Measurements from ENCODE around the gene MEF2A. TPM values are rescaled to one million over a fixed set of nuclear protein-coding genes. Genes with fewer than 3 reads are reported as not detected.

The MEF2A gene
- total RNA-seq, 1 donor from 2014 or later: 88.3 TPM

DNA sequence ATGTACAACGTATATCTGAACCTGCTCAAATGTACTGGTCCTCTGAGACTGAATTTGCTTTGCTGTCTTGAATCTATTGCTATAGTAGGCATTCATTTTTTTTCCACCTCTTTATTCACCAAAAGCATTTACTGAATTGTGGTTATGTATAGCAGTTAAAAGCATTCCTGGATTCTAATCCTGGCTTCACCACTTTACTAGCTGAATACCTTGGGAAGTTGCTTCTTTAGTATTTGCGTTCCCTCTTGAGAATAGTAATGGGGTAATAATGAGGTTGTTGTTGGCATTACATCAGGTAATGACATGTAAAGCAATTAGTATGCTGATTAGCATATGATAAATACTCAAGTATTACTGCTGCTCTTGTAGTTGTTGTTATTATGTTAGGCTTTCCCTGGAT is 29.1 kb downstream of the MEF2A start:
- Mint-ChIP-seq H3K36me3 (ENCODE audit: low read depth) (peaks cover 49% of the 10 kb centered on the region), H3K4me1 (peaks cover 55% of the 10 kb centered on the region), H3K27ac (no peak overlapping the region)

GRCh38 chr15:99598296-99598695 is 32.5 kb downstream of the MEF2A start:
- ChIA-PET CTCF (no interaction called here), POLR2A (no interaction called here)
- H3K27ac Mint-ChIP-seq: no peak overlapping the region
- H3K4me3 Mint-ChIP-seq: no peak overlapping the region
- TF ChIP-seq, protein P1, sequence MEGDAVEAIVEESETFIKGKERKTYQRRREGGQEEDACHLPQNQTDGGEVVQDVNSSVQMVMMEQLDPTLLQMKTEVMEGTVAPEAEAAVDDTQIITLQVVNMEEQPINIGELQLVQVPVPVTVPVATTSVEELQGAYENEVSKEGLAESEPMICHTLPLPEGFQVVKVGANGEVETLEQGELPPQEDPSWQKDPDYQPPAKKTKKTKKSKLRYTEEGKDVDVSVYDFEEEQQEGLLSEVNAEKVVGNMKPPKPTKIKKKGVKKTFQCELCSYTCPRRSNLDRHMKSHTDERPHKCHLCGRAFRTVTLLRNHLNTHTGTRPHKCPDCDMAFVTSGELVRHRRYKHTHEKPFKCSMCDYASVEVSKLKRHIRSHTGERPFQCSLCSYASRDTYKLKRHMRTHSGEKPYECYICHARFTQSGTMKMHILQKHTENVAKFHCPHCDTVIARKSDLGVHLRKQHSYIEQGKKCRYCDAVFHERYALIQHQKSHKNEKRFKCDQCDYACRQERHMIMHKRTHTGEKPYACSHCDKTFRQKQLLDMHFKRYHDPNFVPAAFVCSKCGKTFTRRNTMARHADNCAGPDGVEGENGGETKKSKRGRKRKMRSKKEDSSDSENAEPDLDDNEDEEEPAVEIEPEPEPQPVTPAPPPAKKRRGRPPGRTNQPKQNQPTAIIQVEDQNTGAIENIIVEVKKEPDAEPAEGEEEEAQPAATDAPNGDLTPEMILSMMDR (IDR thresholded peaks at IDR 0.05): no peak
- no peak for DNase-seq
- intact Hi-C loops (cut with micrococcal nuclease): no loop called here
- no peaks in the 10 kb centered on the region for H3K27me3 Mint-ChIP-seq
- H3K9me3 Mint-ChIP-seq: peaks cover 9% of the 10 kb centered on the region
- H3K36me3 Mint-ChIP-seq (ENCODE audit: low read depth): peaks cover 69% of the 10 kb centered on the region
- peaks cover 54% of the 10 kb centered on the region for H3K4me1 Mint-ChIP-seq
- ATAC-seq (ENCODE audit: low read depth): no peak

More for the DNA sequence above, 29.1 kb downstream of the MEF2A start:
- TF ChIP-seq, protein P1 (IDR thresholded peaks at IDR 0.05): no peak
- no peak for ATAC-seq (ENCODE audit: low read depth)
- ChIA-PET POLR2A (no interaction called here), CTCF (interaction anchor here (1.0 kb wide), 1 partner anchor 109 kb away, joined by 3 read pairs; no protein-coding TSS in a partner anchor)
- Mint-ChIP-seq H3K27me3 (no peaks in the 10 kb centered on the region), H3K4me3 (no peak overlapping the region), H3K9me3 (peaks cover 5% of the 10 kb centered on the region)
- DNase-seq: no peak
- intact Hi-C loops (cut with micrococcal nuclease): loop anchor here (5.0 kb wide), 1 partner anchor 32 kb away; no protein-coding TSS in a partner anchor

- H3K9me3 Mint-ChIP-seq: peaks cover 4% of the 10 kb centered on the region
- TF ChIP-seq, protein P1 (IDR thresholded peaks at IDR 0.05): no peak
- ATAC-seq (ENCODE audit: low read depth) (no peak), DNase-seq (no peak)
- no peaks in the 10 kb centered on the region for H3K27me3 Mint-ChIP-seq
- H3K27ac Mint-ChIP-seq: peak overlapping the region; percentile 52
- peaks cover 70% of the 10 kb centered on the region for H3K36me3 Mint-ChIP-seq (ENCODE audit: low read depth)
- ChIA-PET POLR2A (interaction anchor here (0.6 kb wide), 1 partner anchor 9 kb away, joined by 3 read pairs; no protein-coding TSS in a partner anchor), CTCF (no interaction called here)
- H3K4me1 Mint-ChIP-seq: peaks cover 79% of the 10 kb centered on the region
- no peak overlapping the region for H3K4me3 Mint-ChIP-seq
- intact Hi-C loops (cut with micrococcal nuclease): no loop called here
Measured at GRCh38 chr15:99603828-99604227, 38.0 kb downstream of the MEF2A start.

- CTCF ChIA-PET: no interaction called here
- Mint-ChIP-seq H3K27ac (peak overlapping the region; percentile 67), H3K4me1 (peaks cover 80% of the 10 kb centered on the region), H3K4me3 (peak overlapping the region; percentile 32), H3K27me3 (no peaks in the 10 kb centered on the region), H3K9me3 (peaks cover 4% of the 10 kb centered on the region), H3K36me3 (ENCODE audit: low read depth) (peaks cover 64% of the 10 kb centered on the region)
- TF ChIP-seq, protein P1 (IDR thresholded peaks at IDR 0.05): no peak
- intact Hi-C loops (cut with micrococcal nuclease): no loop called here
- no peak for ATAC-seq (ENCODE audit: low read depth)
- POLR2A ChIA-PET: interaction anchor here (0.8 to 1.2 kb wide), 3 partner anchors 39 to 103 kb away, joined by 3 to 5 read pairs (median 4); partner anchors contain the start of gene MEF2A
- no peak for DNase-seq
Measured at GRCh38 chr15:99604865-99605264, 39.1 kb downstream of the MEF2A start.

GRCh38 chr15:99605490-99605931 is 39.7 kb downstream of the MEF2A start:
- Mint-ChIP-seq H3K27me3 (no peaks in the 10 kb centered on the region), H3K4me1 (peaks cover 73% of the 10 kb centered on the region), H3K27ac (peak overlapping the region; percentile 67), H3K36me3 (ENCODE audit: low read depth) (peaks cover 58% of the 10 kb centered on the region), H3K4me3 (peak overlapping the region; percentile 55), H3K9me3 (peaks cover under 1% of the 10 kb centered on the region)
- TF ChIP-seq, protein P1 (IDR thresholded peaks at IDR 0.05): no peak
- no peak for DNase-seq
- POLR2A ChIA-PET: interaction anchor here (0.8 to 1.8 kb wide), 4 partner anchors 39 to 103 kb away, joined by 3 to 12 read pairs (median 4); partner anchors contain the start of gene MEF2A
- intact Hi-C loops (cut with micrococcal nuclease): no loop called here
- no peak for ATAC-seq (ENCODE audit: low read depth)
- CTCF ChIA-PET: no interaction called here

Data from activated B cell treated with CpG ODN at 0.5 μM for 24 hours (primary cell).